DOHH2 (cell line): ENCODE data around the gene ZDHHC19.

Experiments
- EZH2phosphoT487 ChIP-seq: fragments of 200-600 bp; sonication (generic); IDR thresholded peaks from 2 replicates; pipeline ENCODE4 v1.6.1; 2017; ENCODE audit warnings: borderline replicate concordance, mild to moderate bottlenecking, antibody characterized with exemption, low read length, moderate library complexity, mixed read lengths
- TF ChIP-seq, protein P1 (sequence below): fragments of 200-600 bp; sonication (generic); IDR thresholded peaks from one replicate; pipeline ENCODE4 v1.5.1; 2014; ENCODE audit warnings: antibody characterized with exemption, mild to moderate bottlenecking, low read depth, low read length; ENCODE audit not compliant: poor library complexity, severe bottlenecking

DNA sequence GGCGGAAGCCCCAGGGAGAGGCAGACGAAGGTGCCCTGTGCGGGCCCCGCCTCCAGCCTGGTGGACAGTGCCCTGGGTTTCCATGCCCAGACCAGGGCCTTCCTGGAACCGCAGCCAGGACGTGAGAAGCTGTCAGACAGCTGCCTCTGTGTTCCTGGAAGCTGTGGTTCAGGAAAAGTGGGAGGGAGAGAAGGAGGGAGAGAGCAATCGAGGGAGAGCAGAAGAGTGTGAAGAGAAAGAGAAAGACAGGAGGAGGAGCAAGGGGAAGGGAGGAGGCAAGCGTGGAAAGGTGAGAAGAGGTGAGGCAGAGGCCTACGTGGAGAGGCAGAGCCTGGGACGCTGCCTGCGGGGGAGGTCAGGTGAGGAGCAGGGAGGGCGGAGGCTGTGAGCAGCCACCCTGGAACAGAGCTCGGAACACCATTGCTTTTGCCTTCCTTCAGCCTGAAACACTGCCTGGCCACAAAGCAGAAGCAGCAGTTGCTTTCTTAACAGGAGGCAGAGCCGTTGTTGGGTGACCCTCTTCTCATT lies 18.6 kb downstream of the ZDHHC19 start:
- TF ChIP-seq, protein P1, sequence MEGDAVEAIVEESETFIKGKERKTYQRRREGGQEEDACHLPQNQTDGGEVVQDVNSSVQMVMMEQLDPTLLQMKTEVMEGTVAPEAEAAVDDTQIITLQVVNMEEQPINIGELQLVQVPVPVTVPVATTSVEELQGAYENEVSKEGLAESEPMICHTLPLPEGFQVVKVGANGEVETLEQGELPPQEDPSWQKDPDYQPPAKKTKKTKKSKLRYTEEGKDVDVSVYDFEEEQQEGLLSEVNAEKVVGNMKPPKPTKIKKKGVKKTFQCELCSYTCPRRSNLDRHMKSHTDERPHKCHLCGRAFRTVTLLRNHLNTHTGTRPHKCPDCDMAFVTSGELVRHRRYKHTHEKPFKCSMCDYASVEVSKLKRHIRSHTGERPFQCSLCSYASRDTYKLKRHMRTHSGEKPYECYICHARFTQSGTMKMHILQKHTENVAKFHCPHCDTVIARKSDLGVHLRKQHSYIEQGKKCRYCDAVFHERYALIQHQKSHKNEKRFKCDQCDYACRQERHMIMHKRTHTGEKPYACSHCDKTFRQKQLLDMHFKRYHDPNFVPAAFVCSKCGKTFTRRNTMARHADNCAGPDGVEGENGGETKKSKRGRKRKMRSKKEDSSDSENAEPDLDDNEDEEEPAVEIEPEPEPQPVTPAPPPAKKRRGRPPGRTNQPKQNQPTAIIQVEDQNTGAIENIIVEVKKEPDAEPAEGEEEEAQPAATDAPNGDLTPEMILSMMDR = no peak
- TF ChIP-seq EZH2phosphoT487 = no peak
